Activated B cell treated with CpG ODN at 0.5 μM for 24 hours (primary cell): Measurements from ENCODE around the gene ITIH4. TPM values are rescaled to one million over a fixed set of nuclear protein-coding genes. Genes with fewer than 3 reads are reported as not detected.

Experiments used
- ATAC-seq: fragments of 200-7000 bp; cut with Tn5 transposase; one replicate; pipeline ENCODE4 v1.10.0; 2021; ENCODE audit warnings: low read depth, mild to moderate bottlenecking, moderate library complexity
- CTCF ChIA-PET: fragments of 350-600 bp; sonication (Branson Sonifier 250); formaldehyde crosslinking; loops from one replicate; lab custom pipeline; 2021; ENCODE audit warnings: antibody characterized with exemption; lab: Charles Lee
- POLR2A ChIA-PET: fragments of 350-600 bp; sonication (Branson Sonifier 250); formaldehyde crosslinking; loops from one replicate; lab custom pipeline; 2021; ENCODE audit warnings: antibody characterized with exemption; lab: Charles Lee
- DNase-seq: peaks from one replicate; pipeline ENCODE4 v3.0.0; 2022
- H3K27ac Mint-ChIP-seq: one replicate; pipeline ENCODE4 v1.8.0; 2020; ENCODE audit warnings: mixed read lengths
- H3K27me3 Mint-ChIP-seq: one replicate; pipeline ENCODE4 v1.8.0; 2021; ENCODE audit warnings: mixed read lengths
- H3K36me3 Mint-ChIP-seq: one replicate; pipeline ENCODE4 v1.8.0; 2021; ENCODE audit warnings: low read depth, mixed read lengths
- H3K4me1 Mint-ChIP-seq: one replicate; pipeline ENCODE4 v1.8.0; 2021; ENCODE audit warnings: mixed read lengths
- H3K4me3 Mint-ChIP-seq: one replicate; pipeline ENCODE4 v1.8.0; 2020; ENCODE audit warnings: mild to moderate bottlenecking, mixed read lengths
- H3K9me3 Mint-ChIP-seq: one replicate; pipeline ENCODE4 v1.8.0; 2020; ENCODE audit warnings: mixed read lengths
- CTCF ChIP-seq: fragments of 200-600 bp; IDR thresholded peaks from one replicate; pipeline ENCODE4 v1.8.0; 2022; ENCODE audit warnings: antibody characterized with exemption, mild to moderate bottlenecking
- intact Hi-C: fragments of 100-400 bp; cut with micrococcal nuclease; formaldehyde crosslinking; loops from one replicate; pipeline ENCODE4 v1.15.1; 2024
- total RNA-seq: library from RNA; stranded (reverse); gene quantifications from 2 replicates; pipeline ENCODE4 v1.2.3, GENCODE V29; 2022

The ITIH4 gene
- total RNA-seq, 1 donor from 2014 or later, result 15.7 TPM

- no peak for ATAC-seq
- intact Hi-C loops, result loop anchor here (5.0 kb wide), 1 partner anchor 140 kb away; no protein-coding TSS in a partner anchor
- no peaks in the 10 kb centered on the region for H3K27me3 Mint-ChIP-seq
- TF ChIP-seq CTCF, result no peak
- peaks cover 61% of the 10 kb centered on the region for H3K36me3 Mint-ChIP-seq
- H3K4me1 Mint-ChIP-seq, result no peaks in the 10 kb centered on the region
- H3K4me3 Mint-ChIP-seq, result no peak overlapping the region
- no peaks in the 10 kb centered on the region for H3K9me3 Mint-ChIP-seq
- DNase-seq, result no peak
- POLR2A ChIA-PET, result no interaction called here
- CTCF ChIA-PET, result no interaction called here
- no peak overlapping the region for H3K27ac Mint-ChIP-seq
Measured at GRCh38 chr3:52847241-52847640, 16.8 kb upstream of the ITIH4 start.

GRCh38 chr3:52846432-52846965 lies 16.0 kb upstream of the ITIH4 start:
- Mint-ChIP-seq H3K27me3 (no peaks in the 10 kb centered on the region), H3K27ac (no peak overlapping the region), H3K36me3 (peaks cover 61% of the 10 kb centered on the region), H3K4me1 (no peaks in the 10 kb centered on the region), H3K9me3 (no peaks in the 10 kb centered on the region), H3K4me3 (no peak overlapping the region)
- TF ChIP-seq CTCF, result no peak
- POLR2A ChIA-PET, result no interaction called here
- DNase-seq (no peak), ATAC-seq (no peak)
- intact Hi-C loops, result loop anchor here (5.0 kb wide), 1 partner anchor 141 kb away; no protein-coding TSS in a partner anchor
- CTCF ChIA-PET, result interaction anchor here (1.1 kb wide), 1 partner anchor 88 kb away, joined by 3 read pairs; no protein-coding TSS in a partner anchor

GRCh38 chr3:52845691-52846431 lies 15.4 kb upstream of the ITIH4 start:
- intact Hi-C loops, result loop anchor here (1.0 to 5.0 kb wide), 2 partner anchors 141 to 226 kb away; no protein-coding TSS in a partner anchor
- DNase-seq (no peak), ATAC-seq (peak; percentile 57)
- H3K27me3 Mint-ChIP-seq, result no peaks in the 10 kb centered on the region
- peaks cover 62% of the 10 kb centered on the region for H3K36me3 Mint-ChIP-seq
- CTCF ChIA-PET, result interaction anchor here (0.5 to 1.1 kb wide), 8 partner anchors 9 to 228 kb away, joined by 3 to 5 read pairs (median 3); no protein-coding TSS in a partner anchor
- TF ChIP-seq CTCF, result no peak
- no peak overlapping the region for H3K27ac Mint-ChIP-seq
- H3K4me3 Mint-ChIP-seq, result no peak overlapping the region
- H3K9me3 Mint-ChIP-seq, result no peaks in the 10 kb centered on the region
- POLR2A ChIA-PET, result interaction anchor here (0.6 kb wide), 1 partner anchor 22 kb away, joined by 3 read pairs; no protein-coding TSS in a partner anchor
- no peaks in the 10 kb centered on the region for H3K4me1 Mint-ChIP-seq

- CTCF ChIA-PET, result interaction anchor here (0.7 to 1.2 kb wide), 7 partner anchors 9 to 229 kb away, joined by 3 to 5 read pairs (median 3); no protein-coding TSS in a partner anchor
- Mint-ChIP-seq H3K36me3 (peaks cover 68% of the 10 kb centered on the region), H3K27ac (no peak overlapping the region), H3K4me3 (no peak overlapping the region), H3K4me1 (no peaks in the 10 kb centered on the region), H3K9me3 (no peaks in the 10 kb centered on the region), H3K27me3 (no peaks in the 10 kb centered on the region)
- intact Hi-C loops, result loop anchor here (1.0 to 5.0 kb wide), 2 partner anchors 142 to 227 kb away; no protein-coding TSS in a partner anchor
- ATAC-seq (no peak), DNase-seq (no peak)
- POLR2A ChIA-PET, result interaction anchor here (0.6 kb wide), 1 partner anchor 22 kb away, joined by 3 read pairs; no protein-coding TSS in a partner anchor
- TF ChIP-seq CTCF, result no peak
Measured at GRCh38 chr3:52845157-52845556, 14.7 kb upstream of the ITIH4 start.
